Measurements from ENCODE around the gene CRISPLD2.

DNA sequence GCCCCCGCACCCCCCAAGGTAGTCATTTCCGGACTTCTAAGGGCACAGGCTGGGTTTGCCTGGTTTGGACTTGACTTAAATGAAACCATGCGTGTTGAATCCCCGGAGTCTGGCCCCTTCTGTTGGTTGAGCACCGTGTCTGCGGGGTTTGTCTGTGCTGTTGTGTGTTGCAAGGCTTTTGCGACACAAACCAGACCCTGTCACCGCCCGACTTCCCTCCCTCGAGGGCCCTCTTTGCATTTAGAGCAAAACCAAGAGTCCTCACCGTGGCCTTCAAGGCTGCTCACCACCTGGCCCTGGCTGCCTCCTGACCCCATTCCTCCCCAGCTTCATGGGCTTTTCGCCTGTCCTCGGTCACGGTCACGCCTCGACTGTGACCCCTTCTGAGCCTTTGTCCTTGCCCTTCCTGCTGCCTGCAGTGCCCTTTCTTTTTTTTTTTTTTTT, 7.4 kb downstream of the CRISPLD2 start:
- TF ChIP-seq, protein P1, sequence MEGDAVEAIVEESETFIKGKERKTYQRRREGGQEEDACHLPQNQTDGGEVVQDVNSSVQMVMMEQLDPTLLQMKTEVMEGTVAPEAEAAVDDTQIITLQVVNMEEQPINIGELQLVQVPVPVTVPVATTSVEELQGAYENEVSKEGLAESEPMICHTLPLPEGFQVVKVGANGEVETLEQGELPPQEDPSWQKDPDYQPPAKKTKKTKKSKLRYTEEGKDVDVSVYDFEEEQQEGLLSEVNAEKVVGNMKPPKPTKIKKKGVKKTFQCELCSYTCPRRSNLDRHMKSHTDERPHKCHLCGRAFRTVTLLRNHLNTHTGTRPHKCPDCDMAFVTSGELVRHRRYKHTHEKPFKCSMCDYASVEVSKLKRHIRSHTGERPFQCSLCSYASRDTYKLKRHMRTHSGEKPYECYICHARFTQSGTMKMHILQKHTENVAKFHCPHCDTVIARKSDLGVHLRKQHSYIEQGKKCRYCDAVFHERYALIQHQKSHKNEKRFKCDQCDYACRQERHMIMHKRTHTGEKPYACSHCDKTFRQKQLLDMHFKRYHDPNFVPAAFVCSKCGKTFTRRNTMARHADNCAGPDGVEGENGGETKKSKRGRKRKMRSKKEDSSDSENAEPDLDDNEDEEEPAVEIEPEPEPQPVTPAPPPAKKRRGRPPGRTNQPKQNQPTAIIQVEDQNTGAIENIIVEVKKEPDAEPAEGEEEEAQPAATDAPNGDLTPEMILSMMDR (conservative IDR thresholded peaks at IDR 0.05; ENCODE audit: low read length): no peak
- TF ChIP-seq EZH2phosphoT487 (IDR thresholded peaks at IDR 0.05; ENCODE audit: borderline replicate concordance, low read depth, low read length): no peak

Measured in OCI-LY7 (cell line).